Activated T-cell treated with anti-CD3 and anti-CD28 coated beads for 4 hours (primary cell): ENCODE data around the gene DGCR6.
"Not testable (repeated sequence)": the region's sequence is repeated elsewhere in the genome, so short reads cannot be mapped to it uniquely, and the experiment has no call there.

Experiments
- DNase-seq: peaks from one replicate; pipeline ENCODE4 v3.0.0-alpha.2; 2020

Gene DGCR6

DNA sequence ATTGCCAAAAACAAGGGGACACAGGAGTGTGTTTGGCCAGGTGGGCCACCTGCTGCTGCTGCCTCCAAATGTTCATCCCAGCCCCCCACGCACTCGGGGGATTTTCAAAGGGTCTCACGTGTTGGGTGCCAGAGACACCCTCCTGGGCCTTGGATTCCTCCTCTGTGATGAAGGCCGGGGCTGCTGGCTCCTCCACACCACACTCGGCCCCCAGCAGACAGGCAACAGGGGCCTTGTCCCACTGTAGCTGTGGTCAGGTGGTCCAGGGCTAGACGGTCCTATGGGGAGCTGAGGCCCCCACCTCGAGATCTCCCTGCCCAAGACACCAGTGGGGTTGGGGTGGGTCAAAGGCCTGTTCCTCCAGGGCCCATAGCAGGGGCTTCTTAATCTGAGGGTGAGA is 55.1 kb downstream of the DGCR6 start:
- DNase-seq = not testable (repeated sequence)
